ENCODE measurements around the gene ISYNA1.
A peak's percentile ranks its signal among the peaks of the same experiment; 100 is the strongest.

ISYNA1 gene

GRCh38 chr19:18442941-18443340 is 5.0 kb upstream of the ISYNA1 start:
- DNase-seq: no peak

- peak; percentile 67 to 76 for DNase-seq
Measured at GRCh38 chr19:18441804-18442788, 4.2 kb upstream of the ISYNA1 start.

GRCh38 chr19:18440936-18441803 is 3.2 kb upstream of the ISYNA1 start:
- no peak for DNase-seq

GRCh38 chr19:18440415-18440877 is 2.5 kb upstream of the ISYNA1 start:
- DNase-seq: peak; percentile 39 to 42

GRCh38 chr19:18439910-18440237 is 1.9 kb upstream of the ISYNA1 start:
- no peak for DNase-seq

- DNase-seq: no peak
Measured at GRCh38 chr19:18439025-18439909, 1.3 kb upstream of the ISYNA1 start.

GRCh38 chr19:18438331-18439024 is 545 bp upstream of the ISYNA1 start:
- DNase-seq: no peak

- DNase-seq: peak; percentile 87 to 88
Measured at GRCh38 chr19:18436671-18437490, 1.1 kb downstream of the ISYNA1 start.

GRCh38 chr19:18435842-18436670 is 1.9 kb downstream of the ISYNA1 start:
- DNase-seq: no peak

GRCh38 chr19:18435178-18435841 is 2.6 kb downstream of the ISYNA1 start:
- no peak for DNase-seq

- DNase-seq: no peak
Measured at GRCh38 chr19:18434411-18435175, 3.3 kb downstream of the ISYNA1 start.

- DNase-seq: no peak
Measured at GRCh38 chr19:18433735-18434398, 4.1 kb downstream of the ISYNA1 start.

GRCh38 chr19:18433015-18433691 is 4.8 kb downstream of the ISYNA1 start:
- DNase-seq: peak in 1 of 2 donors; percentile 66

- no peak for DNase-seq
Measured at GRCh38 chr19:18432275-18433014, 5.5 kb downstream of the ISYNA1 start.

GRCh38 chr19:18431351-18432197 is 6.4 kb downstream of the ISYNA1 start:
- DNase-seq: no peak
